GM23338 (cell line): Measurements from ENCODE around the gene PVR. TPM values are rescaled to one million over a fixed set of nuclear protein-coding genes. Genes with fewer than 3 reads are reported as not detected.

Source experiments
- ATAC-seq: fragments of 200-7000 bp; cut with Tn5 transposase; 3 replicates; pipeline ENCODE4 v1.9.1; 2020
- DNase-seq: peaks from one replicate; pipeline ENCODE4 v3.0.0-alpha.2; 2015; ENCODE audit warnings: low spot score
- H2AFZ ChIP-seq: fragments of 200-600 bp; sonication (generic); 2 replicates; pipeline ENCODE4 v1.8.0; 2016; ENCODE audit warnings: antibody characterized with exemption, mild to moderate bottlenecking, moderate library complexity
- H3F3A ChIP-seq: fragments of 200-600 bp; sonication (generic); replicated peaks from 2 replicates; pipeline ENCODE4 v1.8.0; 2017; ENCODE audit warnings: antibody characterized with exemption, mixed run types, low read depth
- H3K27ac ChIP-seq: fragments of 200-600 bp; sonication (generic); 2 replicates; pipeline ENCODE4 v1.6.1; 2016; ENCODE audit warnings: low read depth
- H3K27me3 ChIP-seq: fragments of 200-600 bp; sonication (generic); 2 replicates; pipeline ENCODE4 v1.8.0; 2016; ENCODE audit warnings: mild to moderate bottlenecking, mixed run types, moderate library complexity; ENCODE audit not compliant: insufficient read depth
- H3K36me3 ChIP-seq: fragments of 200-600 bp; sonication (generic); 2 replicates; pipeline ENCODE4 v1.8.0; 2016; ENCODE audit warnings: mild to moderate bottlenecking; ENCODE audit not compliant: insufficient read depth
- H3K4me1 ChIP-seq: fragments of 200-600 bp; sonication (generic); 2 replicates; pipeline ENCODE4 v1.8.0; 2016; ENCODE audit warnings: mild to moderate bottlenecking, moderate library complexity; ENCODE audit not compliant: insufficient read depth
- H3K4me2 ChIP-seq: fragments of 200-600 bp; sonication (generic); 2 replicates; pipeline ENCODE4 v1.7.1; 2017; ENCODE audit warnings: mixed run types
- H3K4me3 ChIP-seq: fragments of 200-600 bp; sonication (generic); 2 replicates; pipeline ENCODE4 v1.6.1; 2016; ENCODE audit warnings: mixed run types
- H3K79me2 ChIP-seq: fragments of 200-600 bp; sonication (generic); replicated peaks from 2 replicates; pipeline ENCODE4 v1.8.0; 2017; ENCODE audit warnings: mild to moderate bottlenecking; ENCODE audit not compliant: insufficient read depth
- H3K9me2 ChIP-seq: fragments of 200-600 bp; sonication (generic); 2 replicates; pipeline ENCODE4 v1.8.0; 2017; ENCODE audit not compliant: insufficient read depth
- H4K20me1 ChIP-seq: fragments of 200-600 bp; sonication (generic); replicated peaks from 2 replicates; pipeline ENCODE4 v1.8.0; 2017; ENCODE audit warnings: mild to moderate bottlenecking; ENCODE audit not compliant: insufficient read depth
- H3K27ac Mint-ChIP-seq: 2 replicates; pipeline ENCODE4 v1.8.0; 2020; ENCODE audit warnings: inconsistent platforms, mild to moderate bottlenecking, moderate library complexity, mixed read lengths
- H3K27me3 Mint-ChIP-seq: 3 replicates; pipeline ENCODE4 v1.8.0; 2022; ENCODE audit warnings: low read depth, mild to moderate bottlenecking, moderate library complexity, mixed read lengths, inconsistent platforms; ENCODE audit not compliant: insufficient read depth, poor library complexity
- H3K36me3 Mint-ChIP-seq: 3 replicates; pipeline ENCODE4 v1.8.0; 2021; ENCODE audit warnings: low read depth, mild to moderate bottlenecking, inconsistent platforms, moderate library complexity, mixed read lengths
- H3K4me1 Mint-ChIP-seq: 3 replicates; pipeline ENCODE4 v1.8.0; 2020; ENCODE audit warnings: mild to moderate bottlenecking, inconsistent platforms, mixed read lengths
- H3K4me3 Mint-ChIP-seq: 3 replicates; pipeline ENCODE4 v1.8.0; 2021; ENCODE audit warnings: moderate library complexity, mild to moderate bottlenecking, inconsistent platforms, mixed read lengths
- H3K9me3 Mint-ChIP-seq: 3 replicates; pipeline ENCODE4 v1.8.0; 2020; ENCODE audit warnings: moderate library complexity, mild to moderate bottlenecking, inconsistent platforms, mixed read lengths
- CREB1 ChIP-seq: fragments of 250-450 bp; sonication (Bioruptor Pico); IDR thresholded peaks from 2 replicates; pipeline ENCODE4 v1.5.0; 2020; ENCODE audit warnings: low read depth, mild to moderate bottlenecking, moderate library complexity
- EZH2 ChIP-seq: fragments of 200-600 bp; sonication (generic); IDR thresholded peaks from one replicate; pipeline ENCODE4 v1.8.0; 2017; ENCODE audit warnings: antibody characterized with exemption, mild to moderate bottlenecking, low read depth; ENCODE audit not compliant: unreplicated experiment
- EZH2phosphoT487 ChIP-seq: fragments of 200-600 bp; sonication (generic); IDR thresholded peaks from one replicate; pipeline ENCODE4 v1.8.1; 2018; ENCODE audit warnings: antibody characterized with exemption; ENCODE audit not compliant: unreplicated experiment
- JUNB ChIP-seq: IDR thresholded peaks from one replicate; pipeline ENCODE4 v1.6.1; 2016; ENCODE audit warnings: antibody characterized with exemption; ENCODE audit not compliant: unreplicated experiment
- NANOG ChIP-seq: IDR thresholded peaks from 2 replicates; pipeline ENCODE4 v1.6.1; 2016; ENCODE audit warnings: antibody characterized with exemption, borderline replicate concordance
- POLR2AphosphoS5 ChIP-seq: IDR thresholded peaks from 2 replicates; pipeline ENCODE4 v1.6.1; 2016; ENCODE audit warnings: antibody characterized with exemption, low read depth
- REST ChIP-seq: IDR thresholded peaks from one replicate; pipeline ENCODE4 v1.6.1; 2018; ENCODE audit warnings: antibody characterized with exemption; ENCODE audit not compliant: unreplicated experiment
- STAT1 ChIP-seq: IDR thresholded peaks from one replicate; pipeline ENCODE4 v1.6.1; 2016; ENCODE audit warnings: antibody characterized with exemption; ENCODE audit not compliant: unreplicated experiment
- ZNF114 ChIP-seq: fragments of 250-450 bp; sonication (Bioruptor Pico); IDR thresholded peaks from 2 replicates; pipeline ENCODE4 v1.5.0; 2020; ENCODE audit warnings: mild to moderate bottlenecking, moderate library complexity
- ZNF331 ChIP-seq: fragments of 250-450 bp; sonication (Bioruptor Pico); IDR thresholded peaks from 2 replicates; pipeline ENCODE4 v1.5.0; 2020; ENCODE audit warnings: low read depth, mild to moderate bottlenecking, moderate library complexity
- polyA plus RNA-seq: library from polyadenylated mRNA; unstranded; fragments of >200 nt; fragmentation: Nextera tagmentation; extraction: Ambion mirVana; gene quantifications from 2 replicates; pipeline ENCODE4 v1.2.1, GENCODE V29; 2016
- total RNA-seq: library from RNA; depleted of rRNA; stranded (reverse); fragments of >200 nt; shearing (Covaris generic); gene quantifications from 2 replicates; pipeline ENCODE4 v1.2.3, GENCODE V29; 2014
- TF ChIP-seq, protein P1 (sequence below): IDR thresholded peaks from 2 replicates; pipeline ENCODE4 v1.6.1; 2016; ENCODE audit warnings: antibody characterized with exemption
- TF ChIP-seq, protein P2 (sequence below): fragments of 250-450 bp; sonication (Bioruptor Pico); IDR thresholded peaks from 2 replicates; pipeline ENCODE4 v1.5.0; 2020; ENCODE audit warnings: mild to moderate bottlenecking, moderate library complexity
- TF ChIP-seq, protein P3 (sequence below), 2 experiments: fragments of 200-600 bp in 1 of 2; sonication (generic) in 1 of 2; conservative IDR thresholded peaks; 2 replicates each; pipeline versions ENCODE4 v1.5.1 to v1.6.1; 2016 to 2017; ENCODE audit warnings: antibody characterized with exemption in 2 of 2, low read depth in 2 of 2, mild to moderate bottlenecking in 2 of 2, moderate library complexity in 1 of 2

The PVR gene
- total and polyA plus RNA-seq, 2 experiments from 2014 or later = 4.8 to 19.0 TPM

- Mint-ChIP-seq H3K4me3 (no peak within 1 kb of the TSS), H3K4me1 (peaks cover 12% of the 10 kb centered on the region; the same call in 2 of the 3 replicates), H3K9me3 (no peaks in the 10 kb centered on the region), H3K36me3 (no peaks in the 10 kb centered on the region), H3K27me3 (peaks cover 17% of the 10 kb centered on the region), H3K27ac (no peak within 1 kb of the TSS)
- no peaks in the 10 kb centered on the region for H3K27me3 ChIP-seq
- no peak for ATAC-seq
- H2AFZ ChIP-seq = no peak within 1 kb of the TSS
- no peaks in the 10 kb centered on the region for H3K4me1 ChIP-seq
- H3K9me2 ChIP-seq = no peaks in the 10 kb centered on the region
- no peak within 1 kb of the TSS for H3K27ac ChIP-seq
- H3K4me3 ChIP-seq = no peak within 1 kb of the TSS
- no peak for DNase-seq
- no peaks in the 10 kb centered on the region for H4K20me1 ChIP-seq
- no peak within 1 kb of the TSS for H3K4me2 ChIP-seq
- H3F3A ChIP-seq = no peaks in the 10 kb centered on the region
- no peaks in the 10 kb centered on the region for H3K36me3 ChIP-seq
- TF ChIP-seq ZNF331 (CRISPR knock-in tag) (no peak), STAT1 (no peak), JUNB (no peak), ZNF114 (CRISPR knock-in tag) (no peak), EZH2phosphoT487 (no peak), NANOG (no peak), CREB1 (no peak), POLR2AphosphoS5 (no peak), REST (no peak), EZH2 (no peak)
- TF ChIP-seq, protein P1, sequence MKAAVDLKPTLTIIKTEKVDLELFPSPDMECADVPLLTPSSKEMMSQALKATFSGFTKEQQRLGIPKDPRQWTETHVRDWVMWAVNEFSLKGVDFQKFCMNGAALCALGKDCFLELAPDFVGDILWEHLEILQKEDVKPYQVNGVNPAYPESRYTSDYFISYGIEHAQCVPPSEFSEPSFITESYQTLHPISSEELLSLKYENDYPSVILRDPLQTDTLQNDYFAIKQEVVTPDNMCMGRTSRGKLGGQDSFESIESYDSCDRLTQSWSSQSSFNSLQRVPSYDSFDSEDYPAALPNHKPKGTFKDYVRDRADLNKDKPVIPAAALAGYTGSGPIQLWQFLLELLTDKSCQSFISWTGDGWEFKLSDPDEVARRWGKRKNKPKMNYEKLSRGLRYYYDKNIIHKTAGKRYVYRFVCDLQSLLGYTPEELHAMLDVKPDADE = no peak
- TF ChIP-seq, protein P2, sequence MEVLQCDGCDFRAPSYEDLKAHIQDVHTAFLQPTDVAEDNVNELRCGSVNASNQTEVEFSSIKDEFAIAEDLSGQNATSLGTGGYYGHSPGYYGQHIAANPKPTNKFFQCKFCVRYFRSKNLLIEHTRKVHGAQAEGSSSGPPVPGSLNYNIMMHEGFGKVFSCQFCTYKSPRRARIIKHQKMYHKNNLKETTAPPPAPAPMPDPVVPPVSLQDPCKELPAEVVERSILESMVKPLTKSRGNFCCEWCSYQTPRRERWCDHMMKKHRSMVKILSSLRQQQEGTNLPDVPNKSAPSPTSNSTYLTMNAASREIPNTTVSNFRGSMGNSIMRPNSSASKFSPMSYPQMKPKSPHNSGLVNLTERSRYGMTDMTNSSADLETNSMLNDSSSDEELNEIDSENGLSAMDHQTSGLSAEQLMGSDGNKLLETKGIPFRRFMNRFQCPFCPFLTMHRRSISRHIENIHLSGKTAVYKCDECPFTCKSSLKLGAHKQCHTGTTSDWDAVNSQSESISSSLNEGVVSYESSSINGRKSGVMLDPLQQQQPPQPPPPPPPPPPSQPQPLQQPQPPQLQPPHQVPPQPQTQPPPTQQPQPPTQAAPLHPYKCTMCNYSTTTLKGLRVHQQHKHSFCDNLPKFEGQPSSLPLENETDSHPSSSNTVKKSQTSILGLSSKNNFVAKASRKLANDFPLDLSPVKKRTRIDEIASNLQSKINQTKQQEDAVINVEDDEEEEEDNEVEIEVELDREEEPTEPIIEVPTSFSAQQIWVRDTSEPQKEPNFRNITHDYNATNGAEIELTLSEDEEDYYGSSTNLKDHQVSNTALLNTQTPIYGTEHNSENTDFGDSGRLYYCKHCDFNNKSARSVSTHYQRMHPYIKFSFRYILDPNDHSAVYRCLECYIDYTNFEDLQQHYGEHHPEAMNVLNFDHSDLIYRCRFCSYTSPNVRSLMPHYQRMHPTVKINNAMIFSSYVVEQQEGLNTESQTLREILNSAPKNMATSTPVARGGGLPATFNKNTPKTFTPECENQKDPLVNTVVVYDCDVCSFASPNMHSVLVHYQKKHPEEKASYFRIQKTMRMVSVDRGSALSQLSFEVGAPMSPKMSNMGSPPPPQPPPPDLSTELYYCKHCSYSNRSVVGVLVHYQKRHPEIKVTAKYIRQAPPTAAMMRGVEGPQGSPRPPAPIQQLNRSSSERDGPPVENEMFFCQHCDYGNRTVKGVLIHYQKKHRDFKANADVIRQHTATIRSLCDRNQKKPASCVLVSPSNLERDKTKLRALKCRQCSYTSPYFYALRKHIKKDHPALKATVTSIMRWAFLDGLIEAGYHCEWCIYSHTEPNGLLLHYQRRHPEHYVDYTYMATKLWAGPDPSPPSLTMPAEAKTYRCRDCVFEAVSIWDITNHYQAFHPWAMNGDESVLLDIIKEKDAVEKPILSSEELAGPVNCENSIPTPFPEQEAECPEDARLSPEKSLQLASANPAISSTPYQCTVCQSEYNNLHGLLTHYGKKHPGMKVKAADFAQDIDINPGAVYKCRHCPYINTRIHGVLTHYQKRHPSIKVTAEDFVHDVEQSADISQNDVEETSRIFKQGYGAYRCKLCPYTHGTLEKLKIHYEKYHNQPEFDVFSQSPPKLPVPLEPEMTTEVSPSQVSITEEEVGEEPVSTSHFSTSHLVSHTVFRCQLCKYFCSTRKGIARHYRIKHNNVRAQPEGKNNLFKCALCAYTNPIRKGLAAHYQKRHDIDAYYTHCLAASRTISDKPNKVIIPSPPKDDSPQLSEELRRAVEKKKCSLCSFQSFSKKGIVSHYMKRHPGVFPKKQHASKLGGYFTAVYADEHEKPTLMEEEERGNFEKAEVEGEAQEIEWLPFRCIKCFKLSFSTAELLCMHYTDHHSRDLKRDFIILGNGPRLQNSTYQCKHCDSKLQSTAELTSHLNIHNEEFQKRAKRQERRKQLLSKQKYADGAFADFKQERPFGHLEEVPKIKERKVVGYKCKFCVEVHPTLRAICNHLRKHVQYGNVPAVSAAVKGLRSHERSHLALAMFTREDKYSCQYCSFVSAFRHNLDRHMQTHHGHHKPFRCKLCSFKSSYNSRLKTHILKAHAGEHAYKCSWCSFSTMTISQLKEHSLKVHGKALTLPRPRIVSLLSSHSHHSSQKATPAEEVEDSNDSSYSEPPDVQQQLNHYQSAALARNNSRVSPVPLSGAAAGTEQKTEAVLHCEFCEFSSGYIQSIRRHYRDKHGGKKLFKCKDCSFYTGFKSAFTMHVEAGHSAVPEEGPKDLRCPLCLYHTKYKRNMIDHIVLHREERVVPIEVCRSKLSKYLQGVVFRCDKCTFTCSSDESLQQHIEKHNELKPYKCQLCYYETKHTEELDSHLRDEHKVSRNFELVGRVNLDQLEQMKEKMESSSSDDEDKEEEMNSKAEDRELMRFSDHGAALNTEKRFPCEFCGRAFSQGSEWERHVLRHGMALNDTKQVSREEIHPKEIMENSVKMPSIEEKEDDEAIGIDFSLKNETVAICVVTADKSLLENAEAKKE = no peak
- TF ChIP-seq, protein P3, sequence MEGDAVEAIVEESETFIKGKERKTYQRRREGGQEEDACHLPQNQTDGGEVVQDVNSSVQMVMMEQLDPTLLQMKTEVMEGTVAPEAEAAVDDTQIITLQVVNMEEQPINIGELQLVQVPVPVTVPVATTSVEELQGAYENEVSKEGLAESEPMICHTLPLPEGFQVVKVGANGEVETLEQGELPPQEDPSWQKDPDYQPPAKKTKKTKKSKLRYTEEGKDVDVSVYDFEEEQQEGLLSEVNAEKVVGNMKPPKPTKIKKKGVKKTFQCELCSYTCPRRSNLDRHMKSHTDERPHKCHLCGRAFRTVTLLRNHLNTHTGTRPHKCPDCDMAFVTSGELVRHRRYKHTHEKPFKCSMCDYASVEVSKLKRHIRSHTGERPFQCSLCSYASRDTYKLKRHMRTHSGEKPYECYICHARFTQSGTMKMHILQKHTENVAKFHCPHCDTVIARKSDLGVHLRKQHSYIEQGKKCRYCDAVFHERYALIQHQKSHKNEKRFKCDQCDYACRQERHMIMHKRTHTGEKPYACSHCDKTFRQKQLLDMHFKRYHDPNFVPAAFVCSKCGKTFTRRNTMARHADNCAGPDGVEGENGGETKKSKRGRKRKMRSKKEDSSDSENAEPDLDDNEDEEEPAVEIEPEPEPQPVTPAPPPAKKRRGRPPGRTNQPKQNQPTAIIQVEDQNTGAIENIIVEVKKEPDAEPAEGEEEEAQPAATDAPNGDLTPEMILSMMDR (conservative IDR thresholded peaks at IDR 0.05; ENCODE audit: low read depth in 2 of 2) = no peak
- no peaks in the 10 kb centered on the region for H3K79me2 ChIP-seq
Observed at GRCh38 chr19:44698492-44699201, 54.9 kb downstream of the PVR start, which contains the start of gene CEACAM16. TSS of gene CEACAM16 (plus strand) at chr19:44699151. CDS start at chr19:44701457, 2,306 bp downstream.
